Activated CD8-positive, alpha-beta memory T cell treated with anti-CD3 and anti-CD28 coated beads for 1 hour (primary cell): ENCODE data around the gene HERC4.
"Not testable (repeated sequence)": the region's sequence is repeated elsewhere in the genome, so short reads cannot be mapped to it uniquely, and the experiment has no call there.

ENCODE experiments used
- DNase-seq, 2 donors: peaks; one replicate each; pipeline ENCODE4 v3.0.0-alpha.2; 2020; ENCODE audit warnings: low read depth in 1 of 2; ENCODE audit errors: extremely low read depth in 1 of 2

The HERC4 gene

GRCh38 chr10:68052463-68052862 lies 22.6 kb downstream of the HERC4 start:
- no peak for DNase-seq

GRCh38 chr10:68049289-68050078 lies 25.6 kb downstream of the HERC4 start:
- DNase-seq, result no peak

- no peak for DNase-seq
Observed at GRCh38 chr10:68047554-68048327, 27.3 kb downstream of the HERC4 start.

- DNase-seq, result no peak
Observed at GRCh38 chr10:68047122-68047521, 28.0 kb downstream of the HERC4 start.

GRCh38 chr10:68046642-68047041 lies 28.4 kb downstream of the HERC4 start:
- no peak for DNase-seq

- no peak for DNase-seq
Observed at GRCh38 chr10:68043030-68043429, 32.1 kb downstream of the HERC4 start.

- no peak for DNase-seq
Observed at GRCh38 chr10:68032113-68032512, 43.0 kb downstream of the HERC4 start.

GRCh38 chr10:68027429-68027828 lies 47.7 kb downstream of the HERC4 start:
- no peak for DNase-seq

- DNase-seq, result no peak
Observed at GRCh38 chr10:68023292-68023691, 51.8 kb downstream of the HERC4 start.

GRCh38 chr10:68022324-68022723 lies 52.8 kb downstream of the HERC4 start:
- not testable (repeated sequence) for DNase-seq

- not testable (repeated sequence) for DNase-seq
Observed at GRCh38 chr10:68016519-68016918, 58.6 kb downstream of the HERC4 start.

- DNase-seq, result no peak
Observed at GRCh38 chr10:68010426-68010940, 64.6 kb downstream of the HERC4 start.

- DNase-seq, result no peak
Observed at GRCh38 chr10:68007356-68007755, 67.7 kb downstream of the HERC4 start.

GRCh38 chr10:68001539-68001938 lies 73.5 kb downstream of the HERC4 start:
- no peak for DNase-seq

GRCh38 chr10:68001000-68001399 lies 74.1 kb downstream of the HERC4 start:
- DNase-seq, result no peak

GRCh38 chr10:67990093-67990492 lies 85.0 kb downstream of the HERC4 start:
- DNase-seq, result no peak

- DNase-seq, result no peak
Observed at GRCh38 chr10:67988606-67989005, 86.5 kb downstream of the HERC4 start.

GRCh38 chr10:67982603-67983002 lies 92.5 kb downstream of the HERC4 start:
- DNase-seq, result not testable (repeated sequence)

- no peak for DNase-seq
Observed at GRCh38 chr10:67978749-67979148, 96.3 kb downstream of the HERC4 start.

- no peak for DNase-seq
Observed at GRCh38 chr10:67977251-67977650, 97.8 kb downstream of the HERC4 start.

- no peak for DNase-seq
Observed at GRCh38 chr10:67976292-67977245, 98.5 kb downstream of the HERC4 start.
